Panc1 (cell line): ENCODE data around the gene BBS9. TPM values are rescaled to one million over a fixed set of nuclear protein-coding genes. Genes with fewer than 3 reads are reported as not detected.

Experiments
- ATAC-seq: fragments of 200-7000 bp; cut with Tn5 transposase; 2 replicates; pipeline ENCODE4 v1.9.1; 2020; ENCODE audit warnings: mild to moderate bottlenecking, moderate library complexity
- BruUV-seq: library from RNA; stranded (reverse); fragments of 400-500 nt; replicated peaks from 2 replicates; lab custom pipeline; 2021; lab: Mats Ljungman, UMichigan
- CTCF ChIA-PET: fragments of 300-600 bp; sonication (Branson Sonifier 250); formaldehyde crosslinking; loops from one replicate; lab custom pipeline; 2022; ENCODE audit warnings: antibody characterized with exemption; lab: Charles Lee
- POLR2A ChIA-PET: fragments of 300-600 bp; sonication (Branson Sonifier 250); formaldehyde crosslinking; loops from one replicate; lab custom pipeline; 2022; ENCODE audit warnings: antibody characterized with exemption; lab: Charles Lee
- DNase-seq: peaks from one replicate; pipeline ENCODE4 v3.0.0-alpha.2; 2010; ENCODE audit warnings: low read depth, low spot score
- H3K27ac ChIP-seq: 2 replicates; pipeline ENCODE4 v1.5.1; 2011; ENCODE audit warnings: mild to moderate bottlenecking, low read length, inconsistent platforms
- H3K27me3 ChIP-seq: fragments of 200-500 bp; sonication (Bioruptor generic); 2 replicates; pipeline ENCODE4 v1.6.0; 2014; ENCODE audit warnings: low read length, inconsistent platforms; ENCODE audit not compliant: control insufficient read depth, insufficient read depth
- H3K36me3 ChIP-seq: fragments of 200-500 bp; sonication (Bioruptor generic); 2 replicates; pipeline ENCODE4 v1.5.1; 2014; ENCODE audit warnings: inconsistent platforms, mild to moderate bottlenecking, low read length, moderate library complexity; ENCODE audit not compliant: control insufficient read depth, insufficient read depth
- H3K4me1 ChIP-seq: 2 replicates; pipeline ENCODE4 v1.5.1; 2011; ENCODE audit warnings: inconsistent platforms, mild to moderate bottlenecking, low read length, moderate library complexity; ENCODE audit not compliant: control insufficient read depth, insufficient read depth
- H3K4me3 ChIP-seq, 2 experiments: 2 replicates each; pipeline ENCODE4 v1.5.1; 2011 to 2012; ENCODE audit warnings: low read depth in 2 of 2, low read length in 2 of 2, mild to moderate bottlenecking in 2 of 2, inconsistent platforms in 1 of 2, moderate library complexity in 1 of 2
- H3K9me3 ChIP-seq: fragments of 200-500 bp; sonication (Bioruptor generic); 2 replicates; pipeline ENCODE4 v1.5.1; 2014; ENCODE audit warnings: low read depth, mild to moderate bottlenecking, inconsistent platforms, low read length, moderate library complexity; ENCODE audit not compliant: control insufficient read depth, insufficient read depth
- POLR2AphosphoS5 ChIP-seq: IDR thresholded peaks from 2 replicates; pipeline ENCODE4 v1.6.1; 2012; ENCODE audit warnings: mild to moderate bottlenecking, low read depth, low read length, moderate library complexity
- SIN3A ChIP-seq: IDR thresholded peaks from 2 replicates; pipeline ENCODE4 v1.6.1; 2012; ENCODE audit warnings: low read depth, mild to moderate bottlenecking, low read length, moderate library complexity, borderline replicate concordance; ENCODE audit not compliant: insufficient read depth
- TCF7L2 ChIP-seq: IDR thresholded peaks from 2 replicates; pipeline ENCODE4 v1.6.1; 2011; ENCODE audit warnings: mild to moderate bottlenecking, low read depth, low read length, inconsistent platforms
- in situ Hi-C: cut with HindIII; loops from 2 replicates; pipeline ENCODE4 v1.10.0; 2016; ENCODE audit warnings: low sequenced_read_pairs, low pct_unique_long_range_greater_than_20kb
- intact Hi-C: fragments of 100-400 bp; cut with micrococcal nuclease; formaldehyde crosslinking; loops from one replicate; pipeline ENCODE4 v1.10.0; 2022; ENCODE audit not compliant: unreplicated experiment
- total RNA-seq: library from RNA; stranded (reverse); gene quantifications from one replicate; pipeline ENCODE4 v1.2.1, GENCODE V29; 2021; ENCODE audit not compliant: unreplicated experiment
- TF ChIP-seq, protein P1 (sequence below): fragments of 450-650 bp; IDR thresholded peaks from 2 replicates; pipeline ENCODE4 v1.5.1; 2017; ENCODE audit warnings: mild to moderate bottlenecking
- TF ChIP-seq, protein P2 (sequence below), 2 experiments: IDR thresholded peaks; 2 replicates each; pipeline ENCODE4 v1.6.1; 2011 to 2012; ENCODE audit warnings: low read depth in 2 of 2, control low read depth in 1 of 2, low read length in 1 of 2, mild to moderate bottlenecking in 1 of 2, moderate library complexity in 1 of 2; ENCODE audit not compliant: insufficient read depth in 1 of 2

The BBS9 gene
- total RNA-seq, 1 experiment from 2014 or later = 6.9 TPM

DNA sequence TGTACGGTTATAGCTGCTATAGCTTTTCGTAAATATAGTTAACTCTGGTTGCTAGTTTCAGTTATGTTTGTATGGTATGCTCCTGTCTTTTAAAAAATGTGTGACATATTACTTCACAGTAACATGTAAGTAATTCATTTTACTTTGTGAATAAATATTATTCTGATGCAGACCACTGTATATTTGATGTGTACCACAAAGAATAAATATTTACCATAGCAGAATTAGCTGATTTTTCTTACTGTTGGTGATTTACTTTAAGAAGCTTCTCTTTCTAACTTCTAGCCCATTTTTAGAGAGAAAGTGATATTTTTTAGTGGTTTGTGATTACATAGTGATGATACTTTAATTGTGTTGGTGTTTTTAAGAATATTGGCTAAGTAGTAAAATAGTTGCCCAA, 292.8 kb downstream of the BBS9 start:
- Histone ChIP-seq H3K9me3 (no peaks in the 10 kb centered on the region), H3K27me3 (no peaks in the 10 kb centered on the region), H3K36me3 (no peaks in the 10 kb centered on the region), H3K4me3 (no peak overlapping the region), H3K27ac (no peak overlapping the region), H3K4me1 (no peaks in the 10 kb centered on the region)
- CTCF ChIA-PET = no interaction called here
- POLR2A ChIA-PET = no interaction called here
- DNase-seq (no peak), ATAC-seq (no peak)
- in situ Hi-C loops (no loop called here), intact Hi-C loops (no loop called here)
- TF ChIP-seq, protein P1, sequence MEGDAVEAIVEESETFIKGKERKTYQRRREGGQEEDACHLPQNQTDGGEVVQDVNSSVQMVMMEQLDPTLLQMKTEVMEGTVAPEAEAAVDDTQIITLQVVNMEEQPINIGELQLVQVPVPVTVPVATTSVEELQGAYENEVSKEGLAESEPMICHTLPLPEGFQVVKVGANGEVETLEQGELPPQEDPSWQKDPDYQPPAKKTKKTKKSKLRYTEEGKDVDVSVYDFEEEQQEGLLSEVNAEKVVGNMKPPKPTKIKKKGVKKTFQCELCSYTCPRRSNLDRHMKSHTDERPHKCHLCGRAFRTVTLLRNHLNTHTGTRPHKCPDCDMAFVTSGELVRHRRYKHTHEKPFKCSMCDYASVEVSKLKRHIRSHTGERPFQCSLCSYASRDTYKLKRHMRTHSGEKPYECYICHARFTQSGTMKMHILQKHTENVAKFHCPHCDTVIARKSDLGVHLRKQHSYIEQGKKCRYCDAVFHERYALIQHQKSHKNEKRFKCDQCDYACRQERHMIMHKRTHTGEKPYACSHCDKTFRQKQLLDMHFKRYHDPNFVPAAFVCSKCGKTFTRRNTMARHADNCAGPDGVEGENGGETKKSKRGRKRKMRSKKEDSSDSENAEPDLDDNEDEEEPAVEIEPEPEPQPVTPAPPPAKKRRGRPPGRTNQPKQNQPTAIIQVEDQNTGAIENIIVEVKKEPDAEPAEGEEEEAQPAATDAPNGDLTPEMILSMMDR = no peak
- TF ChIP-seq SIN3A (no peak), TCF7L2 (no peak), POLR2AphosphoS5 (no peak)
- TF ChIP-seq, protein P2, sequence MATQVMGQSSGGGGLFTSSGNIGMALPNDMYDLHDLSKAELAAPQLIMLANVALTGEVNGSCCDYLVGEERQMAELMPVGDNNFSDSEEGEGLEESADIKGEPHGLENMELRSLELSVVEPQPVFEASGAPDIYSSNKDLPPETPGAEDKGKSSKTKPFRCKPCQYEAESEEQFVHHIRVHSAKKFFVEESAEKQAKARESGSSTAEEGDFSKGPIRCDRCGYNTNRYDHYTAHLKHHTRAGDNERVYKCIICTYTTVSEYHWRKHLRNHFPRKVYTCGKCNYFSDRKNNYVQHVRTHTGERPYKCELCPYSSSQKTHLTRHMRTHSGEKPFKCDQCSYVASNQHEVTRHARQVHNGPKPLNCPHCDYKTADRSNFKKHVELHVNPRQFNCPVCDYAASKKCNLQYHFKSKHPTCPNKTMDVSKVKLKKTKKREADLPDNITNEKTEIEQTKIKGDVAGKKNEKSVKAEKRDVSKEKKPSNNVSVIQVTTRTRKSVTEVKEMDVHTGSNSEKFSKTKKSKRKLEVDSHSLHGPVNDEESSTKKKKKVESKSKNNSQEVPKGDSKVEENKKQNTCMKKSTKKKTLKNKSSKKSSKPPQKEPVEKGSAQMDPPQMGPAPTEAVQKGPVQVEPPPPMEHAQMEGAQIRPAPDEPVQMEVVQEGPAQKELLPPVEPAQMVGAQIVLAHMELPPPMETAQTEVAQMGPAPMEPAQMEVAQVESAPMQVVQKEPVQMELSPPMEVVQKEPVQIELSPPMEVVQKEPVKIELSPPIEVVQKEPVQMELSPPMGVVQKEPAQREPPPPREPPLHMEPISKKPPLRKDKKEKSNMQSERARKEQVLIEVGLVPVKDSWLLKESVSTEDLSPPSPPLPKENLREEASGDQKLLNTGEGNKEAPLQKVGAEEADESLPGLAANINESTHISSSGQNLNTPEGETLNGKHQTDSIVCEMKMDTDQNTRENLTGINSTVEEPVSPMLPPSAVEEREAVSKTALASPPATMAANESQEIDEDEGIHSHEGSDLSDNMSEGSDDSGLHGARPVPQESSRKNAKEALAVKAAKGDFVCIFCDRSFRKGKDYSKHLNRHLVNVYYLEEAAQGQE (IDR thresholded peaks at IDR 0.05; ENCODE audit: insufficient read depth in 1 of 2, low read depth in 2 of 2, low read length in 1 of 2) = no peak
- BruUV-seq = no TSS peak

DNA sequence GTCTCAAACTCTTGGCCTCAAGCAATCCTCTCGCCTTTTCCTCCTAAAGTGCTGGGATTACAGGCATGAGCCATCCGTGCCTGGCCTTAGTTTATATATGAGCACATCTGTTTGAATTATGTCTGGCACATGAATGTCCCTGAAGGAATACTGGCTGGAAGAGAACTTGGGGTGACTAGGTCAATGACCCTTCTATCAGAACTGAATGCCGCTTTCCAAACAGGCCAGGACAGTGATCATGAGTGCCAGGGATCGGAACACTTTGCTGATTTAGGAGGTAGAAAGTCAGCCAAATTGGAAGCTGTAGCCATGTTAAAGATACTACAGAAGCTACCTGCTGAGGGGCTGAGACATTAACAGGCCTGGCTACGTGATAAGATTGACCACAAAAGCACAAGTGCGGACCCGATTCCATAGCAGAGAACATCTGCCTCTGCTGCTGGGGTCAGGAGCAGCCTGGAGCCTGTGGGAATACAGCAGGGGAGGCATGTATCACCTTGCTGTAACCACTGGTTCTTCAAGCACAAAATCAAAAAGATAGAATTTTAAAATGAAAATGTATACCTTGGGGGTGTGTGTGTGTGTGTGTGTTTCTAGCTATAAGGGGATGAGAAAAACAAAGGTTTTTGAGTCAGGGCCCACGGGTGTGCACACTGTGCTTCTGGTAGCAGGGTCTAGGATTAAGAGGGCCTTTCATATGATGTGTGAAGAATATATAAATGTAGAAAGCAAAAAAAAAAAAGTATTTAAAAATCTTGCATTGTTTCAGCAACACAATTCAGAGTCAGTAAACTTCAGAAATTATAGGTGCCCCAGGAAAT, 293.7 kb downstream of the BBS9 start:
- no peaks in the 10 kb centered on the region for H3K4me1 ChIP-seq
- no peak for ATAC-seq
- DNase-seq = no peak
- H3K27ac ChIP-seq = no peak overlapping the region
- no peaks in the 10 kb centered on the region for H3K27me3 ChIP-seq
- intact Hi-C loops = no loop called here
- BruUV-seq = no TSS peak
- ChIA-PET POLR2A (no interaction called here), CTCF (interaction anchor here (0.7 kb wide), 1 partner anchor 755 kb away, joined by 5 read pairs; no protein-coding TSS in a partner anchor)
- TF ChIP-seq SIN3A (no peak), POLR2AphosphoS5 (no peak), TCF7L2 (no peak)
- TF ChIP-seq, protein P1 = no peak
- TF ChIP-seq, protein P2 (IDR thresholded peaks at IDR 0.05; ENCODE audit: insufficient read depth in 1 of 2, low read depth in 2 of 2, low read length in 1 of 2) = no peak
- no peaks in the 10 kb centered on the region for H3K36me3 ChIP-seq
- in situ Hi-C loops = no loop called here
- H3K9me3 ChIP-seq = no peaks in the 10 kb centered on the region
- H3K4me3 ChIP-seq = no peak overlapping the region
